Measurements from ENCODE around the gene ZNF75A.

Gene ZNF75A

GRCh38 chr16:3305109-3306068 lies at the start of gene ZNF75A, which contains the start of gene TIGD7:
ZNF75A (plus strand) TSS chr16:3305497; CDS start chr16:3308429, 2,932 bp downstream.
TIGD7 (minus strand) TSS chr16:3305430; CDS start chr16:3300614, 4,816 bp downstream.
- H3K36me3 ChIP-seq (replicated peaks) = peaks cover 11% of the 10 kb centered on the region
- TF ChIP-seq CTCF (IDR thresholded peaks at IDR 0.05; ENCODE audit: low read depth, low read length, missing control alignments) = no peak
- H3K27me3 ChIP-seq (replicated peaks) = no peaks in the 10 kb centered on the region
- DNase-seq = peak; percentile 81
- in situ Hi-C loops (cut with HindIII; ENCODE audit: low pct_ligation_motif_present, low sequenced_read_pairs) = no loop called here
- peak within 1 kb of the TSS; percentile 66 for H3K4me3 ChIP-seq (ENCODE audit: low read depth, low read length)
- H3K27ac ChIP-seq = peak within 1 kb of the TSS; percentile 83

DNA sequence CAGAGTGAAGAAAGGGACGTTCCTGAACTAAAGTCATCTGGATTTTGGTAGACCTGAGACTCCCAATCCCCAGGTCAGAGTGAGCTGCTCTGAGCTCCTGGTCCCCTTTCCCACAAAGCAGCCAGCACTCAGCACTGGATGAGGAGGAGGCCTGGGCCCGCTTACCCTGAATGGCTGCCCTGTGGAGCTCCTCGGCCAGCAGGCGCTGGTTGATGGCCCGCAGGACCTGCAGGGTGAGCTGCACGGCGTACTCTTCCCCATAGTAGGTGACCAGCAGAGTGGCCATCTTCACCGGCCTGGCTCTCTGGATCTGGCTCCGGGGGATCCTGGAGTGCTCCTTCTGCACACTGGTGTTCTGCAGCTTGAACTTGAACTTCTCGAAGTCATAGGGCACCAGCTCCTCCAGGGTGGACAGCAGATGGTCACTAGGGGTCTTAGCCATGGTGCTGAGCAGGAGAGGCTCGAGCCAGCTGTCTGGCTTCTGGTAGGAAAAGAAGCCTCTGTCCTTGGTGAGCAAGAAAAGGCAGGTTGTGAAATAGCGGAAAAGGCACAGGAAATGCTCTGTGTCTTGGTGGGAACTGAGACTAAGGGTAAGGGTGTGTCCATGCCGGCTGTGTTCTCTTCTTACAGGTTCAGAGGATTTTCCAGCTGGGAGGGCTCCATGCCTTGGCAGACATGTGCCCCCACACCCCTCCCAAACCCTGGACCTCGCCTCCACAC lies 49.0 kb upstream of the ZNF75A start, which contains the start of gene MEFV:
MEFV (minus strand) TSS at position 488 of the 720 bp plus-strand sequence; CDS start at position 442, 46 bp downstream.
- no peaks in the 10 kb centered on the region for H3K36me3 ChIP-seq (replicated peaks)
- H3K27me3 ChIP-seq (replicated peaks) = no peaks in the 10 kb centered on the region
- no peak within 1 kb of the TSS for H3K4me3 ChIP-seq (ENCODE audit: low read depth, low read length)
- no peak for DNase-seq
- TF ChIP-seq CTCF (IDR thresholded peaks at IDR 0.05; ENCODE audit: low read depth, low read length, missing control alignments) = no peak
- H3K27ac ChIP-seq = no peak within 1 kb of the TSS
- in situ Hi-C loops (cut with HindIII; ENCODE audit: low pct_ligation_motif_present, low sequenced_read_pairs) = no loop called here

DNA sequence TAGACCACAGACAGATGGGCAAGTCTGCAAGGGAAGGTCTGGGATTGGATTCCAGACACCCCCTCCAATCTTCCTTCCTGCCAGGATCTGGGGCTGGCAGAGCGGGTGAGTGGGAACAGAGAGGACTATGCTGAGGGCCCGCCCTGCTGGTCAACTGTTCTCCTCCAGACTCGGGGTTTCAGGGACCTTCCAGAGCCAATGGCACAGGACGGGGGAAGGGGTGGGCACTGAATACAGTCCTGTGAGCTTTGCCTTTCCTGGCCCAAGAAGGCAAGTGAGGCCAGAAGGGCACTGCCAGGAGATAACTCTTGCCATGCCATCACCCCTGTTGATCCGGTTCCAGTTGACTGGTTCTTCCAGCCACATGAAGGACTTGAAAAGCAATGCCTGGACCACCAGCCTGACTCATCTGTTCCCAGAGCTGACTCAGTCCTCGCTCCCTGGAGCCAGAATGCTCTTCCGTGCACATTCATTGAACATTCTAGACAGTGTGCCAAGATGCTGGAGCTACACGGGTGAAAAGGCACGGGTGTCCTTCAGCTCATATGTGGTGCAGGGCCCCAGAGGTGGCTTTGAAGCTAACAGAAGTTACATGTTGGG lies 48.3 kb upstream of the ZNF75A start:
- peak; percentile 10 for DNase-seq
- Histone ChIP-seq H3K4me3 (ENCODE audit: low read depth, low read length) (no peak overlapping the region), H3K27me3 (replicated peaks) (no peaks in the 10 kb centered on the region), H3K27ac (no peak overlapping the region), H3K36me3 (replicated peaks) (no peaks in the 10 kb centered on the region)
- no peak for TF ChIP-seq CTCF (IDR thresholded peaks at IDR 0.05; ENCODE audit: low read depth, low read length, missing control alignments)
- in situ Hi-C loops (cut with HindIII; ENCODE audit: low pct_ligation_motif_present, low sequenced_read_pairs) = no loop called here

DNA sequence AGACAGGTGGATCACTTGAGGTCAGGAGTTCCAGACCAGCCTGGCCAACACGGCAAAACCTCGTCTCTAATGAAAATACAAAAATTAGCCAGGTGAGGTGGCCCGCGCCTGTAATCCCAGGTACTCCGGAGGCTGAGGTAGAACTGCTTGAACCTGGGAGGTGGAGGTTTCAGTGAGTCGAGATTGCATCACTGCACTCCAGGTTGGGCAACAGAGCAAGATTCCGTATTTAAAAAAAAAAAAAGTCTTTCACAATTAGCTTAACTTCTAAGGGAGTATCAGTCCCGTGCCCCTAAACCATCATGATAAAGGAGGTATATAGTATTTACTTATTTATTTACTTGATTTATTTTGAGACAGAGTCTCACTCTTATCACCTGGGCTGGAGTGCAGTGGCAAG lies 45.5 kb upstream of the ZNF75A start:
- Histone ChIP-seq H3K27me3 (replicated peaks) (no peaks in the 10 kb centered on the region), H3K36me3 (replicated peaks) (no peaks in the 10 kb centered on the region), H3K27ac (no peak overlapping the region), H3K4me3 (ENCODE audit: low read depth, low read length) (no peak overlapping the region)
- no peak for DNase-seq
- no peak for TF ChIP-seq CTCF (IDR thresholded peaks at IDR 0.05; ENCODE audit: low read depth, low read length, missing control alignments)
- in situ Hi-C loops (cut with HindIII; ENCODE audit: low pct_ligation_motif_present, low sequenced_read_pairs) = no loop called here

DNA sequence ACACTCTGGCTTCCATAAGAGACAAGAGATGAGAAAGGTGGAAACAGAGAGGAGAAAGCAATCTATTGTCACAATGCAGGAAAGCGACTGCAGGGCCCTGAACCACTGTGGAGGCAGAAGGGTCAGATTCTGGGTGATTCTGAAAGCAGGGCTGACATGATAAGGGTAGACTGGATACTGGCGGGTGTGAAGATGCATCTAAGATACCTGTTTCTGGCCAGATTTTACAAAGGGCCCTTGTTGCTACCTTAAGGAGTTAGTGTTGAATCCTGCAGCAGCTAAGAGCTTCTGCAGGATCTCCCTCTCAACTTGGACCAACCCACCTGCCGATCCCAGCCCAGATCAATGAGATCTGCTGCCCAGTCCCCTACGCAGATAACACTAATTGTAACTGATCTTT lies 42.8 kb upstream of the ZNF75A start:
- H3K4me3 ChIP-seq (ENCODE audit: low read depth, low read length) = no peak overlapping the region
- in situ Hi-C loops (cut with HindIII; ENCODE audit: low pct_ligation_motif_present, low sequenced_read_pairs) = no loop called here
- H3K27me3 ChIP-seq (replicated peaks) = no peaks in the 10 kb centered on the region
- H3K36me3 ChIP-seq (replicated peaks) = no peaks in the 10 kb centered on the region
- no peak for TF ChIP-seq CTCF (IDR thresholded peaks at IDR 0.05; ENCODE audit: low read depth, low read length, missing control alignments)
- no peak for DNase-seq
- H3K27ac ChIP-seq = no peak overlapping the region

Measured in brain microvascular endothelial cell (primary cell).